GM12878 (cell line): ENCODE results near the gene HSPA1B. TPM values are rescaled to one million over a fixed set of nuclear protein-coding genes. Genes with fewer than 3 reads are reported as not detected.
"Not testable (repeated sequence)": the region's sequence is repeated elsewhere in the genome, so short reads cannot be mapped to it uniquely, and the experiment has no call there.

Experiments
- ATAC-seq: fragments of 200-7000 bp; cut with Tn5 transposase; 3 replicates; pipeline ENCODE4 v1.9.1; 2020; ENCODE audit warnings: mild to moderate bottlenecking, moderate library complexity
- BruUV-seq: library from RNA; stranded (reverse); fragments of 400-500 nt; replicated peaks from 2 replicates; lab custom pipeline; 2021; lab: Mats Ljungman, UMichigan
- CTCF ChIA-PET: fragments of 300-600 bp; sonication (Branson Sonifier 250); formaldehyde crosslinking; extraction: SDS; loops from one replicate; lab custom pipeline; 2021; ENCODE audit warnings: inconsistent platforms; lab: Yijun Ruan, JAX
- POLR2A ChIA-PET: fragments of 350-600 bp; formaldehyde crosslinking; extraction: SDS; loops from one replicate; lab custom pipeline; 2021; ENCODE audit warnings: inconsistent platforms; lab: Charles Lee
- RAD21 ChIA-PET: fragments of 300-600 bp; sonication (Branson Sonifier 250); formaldehyde crosslinking; loops from one replicate; lab custom pipeline; 2023; ENCODE audit warnings: antibody characterized with exemption; ENCODE audit not compliant: unreplicated experiment; lab: Charles Lee
- SMC1A ChIA-PET: fragments of 300-600 bp; sonication (Branson Sonifier 250); formaldehyde crosslinking; loops from one replicate; lab custom pipeline; 2023; ENCODE audit not compliant: unreplicated experiment, uncharacterized antibody; lab: Charles Lee
- DNase-seq: peaks from one replicate; pipeline ENCODE4 v3.0.0-alpha.2; 2011; ENCODE audit warnings: low read depth, low spot score
- FAIRE-seq: peaks from 3 replicates; lab custom pipeline; 2011; peaks lifted over from hg19 to GRCh38; lab: Jason Lieb, UNC
- H2AFZ ChIP-seq: 2 replicates; pipeline ENCODE4 v1.6.0; 2011; ENCODE audit warnings: low read depth, low read length, control low read depth; ENCODE audit not compliant: control insufficient read depth
- H3K27ac ChIP-seq: 2 replicates; pipeline ENCODE4 v1.5.1; 2011; ENCODE audit warnings: control low read depth; ENCODE audit not compliant: control insufficient read depth, insufficient read depth
- H3K27me3 ChIP-seq, 2 experiments: replicated peaks in 1 of 2; 2 replicates each; pipeline versions ENCODE4 v1.6.0 to v1.6.1; 2011; ENCODE audit warnings: low read length in 1 of 2; ENCODE audit not compliant: control insufficient read depth in 2 of 2, insufficient read depth in 2 of 2
- H3K36me3 ChIP-seq, 2 experiments: 2 replicates each; pipeline ENCODE4 v1.5.1; 2011; ENCODE audit warnings: low read length in 1 of 2; ENCODE audit not compliant: control insufficient read depth in 2 of 2, insufficient read depth in 2 of 2
- H3K4me1 ChIP-seq: 2 replicates; pipeline ENCODE4 v1.6.1; 2011; ENCODE audit warnings: mild to moderate bottlenecking, low read length, moderate library complexity, mixed read lengths; ENCODE audit not compliant: control insufficient read depth, insufficient read depth
- H3K4me2 ChIP-seq: 2 replicates; pipeline ENCODE4 v1.6.0; 2011; ENCODE audit warnings: control low read depth; ENCODE audit not compliant: control insufficient read depth, insufficient read depth
- H3K4me3 ChIP-seq: fragments of 200-600 bp; sonication (generic); 2 replicates; pipeline ENCODE4 v1.5.1; 2016
- H3K79me2 ChIP-seq: 2 replicates; pipeline ENCODE4 v1.6.0; 2011; ENCODE audit warnings: low read length; ENCODE audit not compliant: control insufficient read depth, insufficient read depth
- H3K9ac ChIP-seq: 2 replicates; pipeline ENCODE4 v1.8.0; 2011; ENCODE audit warnings: low read length, control low read depth, mixed read lengths; ENCODE audit not compliant: control insufficient read depth, insufficient read depth
- H3K9me3 ChIP-seq: replicated peaks from 3 replicates; pipeline ENCODE4 v1.5.1; 2011; ENCODE audit warnings: mild to moderate bottlenecking, low read length; ENCODE audit not compliant: control insufficient read depth, insufficient read depth
- H4K20me1 ChIP-seq: 2 replicates; pipeline ENCODE4 v1.6.0; 2011; ENCODE audit not compliant: control insufficient read depth, insufficient read depth
- CBX5 ChIP-seq: sonication (generic); IDR thresholded peaks from 2 replicates; pipeline ENCODE4 v1.6.1; 2016; ENCODE audit warnings: low read depth, moderate library complexity, mild to moderate bottlenecking, inconsistent platforms
- CHD2 ChIP-seq: IDR thresholded peaks from 2 replicates; pipeline ENCODE4 v1.6.1; 2011; ENCODE audit warnings: low read depth, low read length, improper control_type of control experiment, borderline replicate concordance
- DPF2 ChIP-seq: fragments of 450-650 bp; IDR thresholded peaks from 2 replicates; pipeline ENCODE4 v1.6.1; 2017; ENCODE audit warnings: mild to moderate bottlenecking
- ETV6 ChIP-seq, 2 experiments: fragments of 450-650 bp in 1 of 2; IDR thresholded peaks in 1 of 2; conservative IDR thresholded peaks in 1 of 2; 2 replicates each; pipeline ENCODE4 v1.6.1; 2014; ENCODE audit warnings: antibody characterized with exemption in 1 of 2, borderline replicate concordance in 1 of 2, low read depth in 1 of 2, mild to moderate bottlenecking in 1 of 2, moderate library complexity in 1 of 2
- FOS ChIP-seq: IDR thresholded peaks from 3 replicates; pipeline ENCODE4 v1.6.1; 2011; ENCODE audit warnings: borderline replicate concordance; ENCODE audit not compliant: insufficient read length; ENCODE audit errors: extremely low read depth
- IKZF1 ChIP-seq: fragments of 450-650 bp; conservative IDR thresholded peaks from 2 replicates; pipeline ENCODE4 v1.6.1; 2017; ENCODE audit warnings: antibody characterized with exemption, mild to moderate bottlenecking
- NR2C1 ChIP-seq: fragments of 450-650 bp; IDR thresholded peaks from 2 replicates; pipeline ENCODE4 v1.6.1; 2017; ENCODE audit warnings: antibody characterized with exemption, mild to moderate bottlenecking, moderate library complexity
- SREBF1 ChIP-seq: IDR thresholded peaks from 2 replicates; pipeline ENCODE4 v1.6.1; 2012; ENCODE audit warnings: mild to moderate bottlenecking, low read length
- WRNIP1 ChIP-seq: IDR thresholded peaks from 2 replicates; pipeline ENCODE4 v1.6.1; 2011; ENCODE audit warnings: low read depth, low read length, improper control_type of control experiment, borderline replicate concordance
- WGBS: methylation state at CpG from one replicate; pipeline ENCODE4 v1.1.6; 2016; ENCODE audit warnings: low lambda C conversion rate; ENCODE audit not compliant: insufficient replicate concordance, insufficient coverage; ENCODE audit errors: missing lambda C conversion rate; 5-methylcytosine and 5-hydroxymethylcytosine counted together
- in situ Hi-C: fragments of 300-500 bp; cut with MboI; formaldehyde crosslinking; loops from 9 replicates; pipeline ENCODE4 v1.14.3; 2018; ENCODE audit warnings: mixed read lengths
- intact Hi-C: fragments of 100-400 bp; cut with micrococcal nuclease; formaldehyde crosslinking; loops from one replicate; pipeline ENCODE4 v1.14.2; 2022; ENCODE audit not compliant: unreplicated experiment
- polyA plus RNA-seq, 11 experiments: library from polyadenylated mRNA; depleted of rRNA in 4 of 11; unstranded in 6 of 11; stranded (reverse) in 5 of 11; fragments of >200 nt; fragmentation: Nextera tagmentation in 4 of 11; fragmentation: Illumina TruSeq in 1 of 11; extraction: Ambion mirVana in 4 of 11; extraction: Trizol in 1 of 11; gene quantifications; 1 replicate in 1 of 11; 2 replicates in 10 of 11; pipeline versions ENCODE4 v1.2.1 to v1.2.3, GENCODE V29; 2011 to 2016; ENCODE audit warnings: inconsistent platforms in 2 of 11, missing spikeins in 2 of 11, low read depth in 1 of 11
- total RNA-seq, 4 experiments: library from RNA; depleted of rRNA in 3 of 4; stranded (reverse); fragments of >200 nt in 3 of 4; fragmentation: Illumina TruSeq in 1 of 4; extraction: Trizol in 1 of 4; gene quantifications; 2 replicates each; pipeline versions ENCODE4 v1.2.1 to v1.2.3, GENCODE V29; 2013 to 2021

Gene HSPA1B
- total and polyA plus RNA-seq, 10 of the 15 experiments (the other 5 are each of a cell fraction or from before 2014, with no cell fraction given) = 0.11 to 40.5 (median 12.8) TPM

GRCh38 chr6:31801031-31801927 is 26.3 kb upstream of the HSPA1B start:
- ATAC-seq, H3K27ac ChIP-seq, H2AFZ ChIP-seq, intact Hi-C loops, H3K27me3 ChIP-seq, BruUV-seq, H3K4me3 ChIP-seq, FAIRE-seq, in situ Hi-C loops, DNase-seq, H4K20me1 ChIP-seq, H3K9me3 ChIP-seq, H3K36me3 ChIP-seq, H3K9ac ChIP-seq, H3K4me2 ChIP-seq, H3K4me1 ChIP-seq: not testable (repeated sequence)
- WGBS = 94% methylated on average over 8 of the region's 8 CpGs
- SMC1A ChIA-PET = interaction anchor here (1.3 kb wide), 1 partner anchor 12 kb away, joined by 4 read pairs; no protein-coding TSS in a partner anchor
- RAD21 ChIA-PET = interaction anchor here (0.6 kb wide), 1 partner anchor 13 kb away, joined by 3 read pairs; no protein-coding TSS in a partner anchor
- POLR2A ChIA-PET = interaction anchor here (0.6 to 0.7 kb wide), 3 partner anchors 24 to 39 kb away, joined by 3 to 4 read pairs (median 3); no protein-coding TSS in a partner anchor
- peaks cover 10% of the 10 kb centered on the region for H3K79me2 ChIP-seq
- CTCF ChIA-PET = interaction anchor here (0.6 to 1.4 kb wide), 5 partner anchors 10 to 113 kb away, joined by 3 to 9 read pairs (median 4); no protein-coding TSS in a partner anchor

- ChIA-PET CTCF (interaction anchor here (1.2 to 4.1 kb wide), 9 partner anchors 10 to 76 kb away, joined by 3 to 26 read pairs (median 7); partner anchors contain the start of genes MSH5, NEU1 and VARS1), SMC1A (interaction anchor here (0.7 to 3.8 kb wide), 13 partner anchors 9 to 554 kb away, joined by 3 to 22 read pairs (median 8); partner anchors contain the start of genes CLIC1, HSPA1A, HSPA1B and HSPA1L), POLR2A (interaction anchor here (0.6 to 3.5 kb wide), 20 partner anchors 9 to 229 kb away, joined by 3 to 44 read pairs (median 5); partner anchors contain the start of genes ABHD16A, CLIC1, HSPA1A and HSPA1B), RAD21 (interaction anchor here (1.2 to 3.1 kb wide), 8 partner anchors 8 to 67 kb away, joined by 6 to 37 read pairs (median 10); partner anchors contain the start of genes CLIC1, HSPA1A, HSPA1B and HSPA1L)
- TF ChIP-seq WRNIP1 (0 out of 2 replicates have a peak, but pooled peaks have one; percentile 27), ETV6 (conservative IDR thresholded peaks at IDR 0.05 in 1 of 2, IDR thresholded peaks at IDR 0.05 in 1 of 2; ENCODE audit: borderline replicate concordance in 1 of 2, low read depth in 1 of 2) (no peak), SREBF1 (no peak), CBX5 (no peak), NR2C1 (no peak), FOS (no peak), DPF2 (0 out of 2 replicates have a peak, but pooled peaks have one; percentile 1), IKZF1 (no peak), CHD2 (0 out of 2 replicates have a peak, but pooled peaks have one; percentile 10)
- 9% methylated on average over 7 of the region's 7 CpGs for WGBS
- H4K20me1 ChIP-seq = no peaks in the 10 kb centered on the region
- H3K36me3 ChIP-seq = no peaks in the 10 kb centered on the region; a peak in 1 of 4 replicates
- 0 out of 2 replicates have a peak, but pooled peaks cover 3% of the 10 kb centered on the region for H3K4me1 ChIP-seq
- in situ Hi-C loops = no loop called here
- H3K4me3 ChIP-seq = peak overlapping the region; percentile 92
- peaks cover 15% of the 10 kb centered on the region for H3K79me2 ChIP-seq
- FAIRE-seq = no peak
- ATAC-seq = peak; percentile 59
- no peak for DNase-seq
- intact Hi-C loops = no loop called here
- peak overlapping the region; percentile 81 for H3K27ac ChIP-seq
- H3K9me3 ChIP-seq = no peaks in the 10 kb centered on the region
- peak overlapping the region; percentile 96 for H3K9ac ChIP-seq
- peak overlapping the region; percentile 85 for H2AFZ ChIP-seq
- H3K27me3 ChIP-seq = no peaks in the 10 kb centered on the region
- no TSS peak for BruUV-seq
- peak overlapping the region; percentile 86 for H3K4me2 ChIP-seq
These were observed 21.5 kb upstream of the HSPA1B start for GRCh38 chr6:31805939-31806469.
